AG09319 (cell line): ENCODE data around the gene APIP.

Experiments
- DNase-seq: peaks from one replicate; pipeline ENCODE4 v3.0.0-alpha.2; 2010; ENCODE audit warnings: low read depth; ENCODE audit errors: extremely low read depth
- TF ChIP-seq, protein P1 (sequence below): IDR thresholded peaks from 2 replicates; pipeline ENCODE4 v1.5.1; 2011; ENCODE audit warnings: low read depth, mild to moderate bottlenecking, inconsistent platforms, low read length, moderate library complexity

Gene APIP

DNA sequence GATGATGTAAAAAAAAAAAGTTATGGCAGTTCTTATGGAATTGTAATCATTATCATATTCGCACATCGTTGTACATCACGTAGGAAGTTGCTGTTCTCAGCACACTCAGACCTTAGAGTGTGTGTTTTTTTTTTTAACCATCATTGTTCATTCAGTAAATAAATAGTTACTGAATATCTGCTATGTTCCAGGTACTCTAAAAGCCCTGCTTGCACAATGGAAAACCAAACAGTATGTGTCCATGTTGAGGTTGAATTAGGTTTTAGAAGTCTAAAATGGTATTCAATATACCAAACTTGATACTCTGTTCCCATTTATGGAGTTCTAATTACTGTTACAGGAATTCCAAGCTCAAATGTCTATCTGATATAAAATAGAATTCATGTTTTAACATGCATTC lies 41.4 kb upstream of the APIP start:
- no peak for DNase-seq

DNA sequence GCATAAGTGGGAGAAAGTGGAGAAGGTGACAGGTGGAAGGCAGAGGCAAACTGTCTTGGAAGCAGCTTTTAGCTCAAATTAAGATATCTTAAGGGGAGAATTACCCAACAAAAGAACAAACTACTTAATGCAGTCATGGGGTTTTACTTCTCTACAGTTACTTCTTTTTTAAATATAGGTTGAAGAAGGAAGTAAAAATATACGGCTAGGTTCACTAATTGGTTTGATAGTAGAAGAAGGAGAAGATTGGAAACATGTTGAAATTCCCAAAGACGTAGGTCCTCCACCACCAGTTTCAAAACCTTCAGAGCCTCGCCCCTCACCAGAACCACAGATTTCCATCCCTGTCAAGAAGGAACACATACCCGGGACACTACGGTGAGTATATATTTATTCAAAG lies 41.0 kb upstream of the APIP start:
- TF ChIP-seq, protein P1, sequence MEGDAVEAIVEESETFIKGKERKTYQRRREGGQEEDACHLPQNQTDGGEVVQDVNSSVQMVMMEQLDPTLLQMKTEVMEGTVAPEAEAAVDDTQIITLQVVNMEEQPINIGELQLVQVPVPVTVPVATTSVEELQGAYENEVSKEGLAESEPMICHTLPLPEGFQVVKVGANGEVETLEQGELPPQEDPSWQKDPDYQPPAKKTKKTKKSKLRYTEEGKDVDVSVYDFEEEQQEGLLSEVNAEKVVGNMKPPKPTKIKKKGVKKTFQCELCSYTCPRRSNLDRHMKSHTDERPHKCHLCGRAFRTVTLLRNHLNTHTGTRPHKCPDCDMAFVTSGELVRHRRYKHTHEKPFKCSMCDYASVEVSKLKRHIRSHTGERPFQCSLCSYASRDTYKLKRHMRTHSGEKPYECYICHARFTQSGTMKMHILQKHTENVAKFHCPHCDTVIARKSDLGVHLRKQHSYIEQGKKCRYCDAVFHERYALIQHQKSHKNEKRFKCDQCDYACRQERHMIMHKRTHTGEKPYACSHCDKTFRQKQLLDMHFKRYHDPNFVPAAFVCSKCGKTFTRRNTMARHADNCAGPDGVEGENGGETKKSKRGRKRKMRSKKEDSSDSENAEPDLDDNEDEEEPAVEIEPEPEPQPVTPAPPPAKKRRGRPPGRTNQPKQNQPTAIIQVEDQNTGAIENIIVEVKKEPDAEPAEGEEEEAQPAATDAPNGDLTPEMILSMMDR: no peak
- no peak for DNase-seq

More for the DNA sequence above, 41.4 kb upstream of the APIP start:
- TF ChIP-seq, protein P1: no peak

DNA sequence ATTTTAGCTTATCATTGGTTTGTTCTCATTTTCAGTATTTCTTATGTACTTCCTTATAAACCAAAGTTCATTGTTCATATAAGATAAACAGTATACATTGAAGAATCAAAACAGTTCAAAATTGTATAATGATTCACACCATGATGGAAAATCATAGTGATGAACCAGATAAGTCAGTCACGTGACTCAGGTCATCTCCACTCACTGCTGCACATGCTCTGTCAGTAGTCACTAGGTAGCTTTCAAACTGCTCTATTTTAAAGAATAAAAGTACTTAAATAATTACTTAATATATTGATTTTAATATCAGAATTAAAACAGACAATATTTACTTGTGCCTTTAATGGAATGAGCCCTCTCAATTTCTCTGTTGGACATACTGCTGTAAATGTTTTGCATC lies 37.8 kb upstream of the APIP start:
- TF ChIP-seq, protein P1: no peak

DNA sequence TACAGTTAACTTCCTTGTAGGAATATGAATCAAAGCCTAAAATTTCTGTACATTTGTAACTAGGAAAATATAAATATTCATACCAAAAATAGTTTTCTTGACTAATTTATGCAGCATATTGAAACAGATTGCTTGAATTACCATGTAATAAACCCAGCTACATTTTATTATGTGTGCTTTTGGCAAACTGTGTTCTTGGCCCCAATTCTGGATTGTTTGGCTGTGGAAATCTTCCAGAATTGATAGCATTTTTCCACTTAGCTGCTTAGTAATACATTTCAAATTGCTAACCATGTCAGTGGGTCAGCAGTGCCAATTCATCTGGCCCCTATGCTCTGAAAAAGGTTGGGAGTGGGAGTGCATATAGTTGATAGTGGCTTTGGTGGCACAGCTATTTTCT lies 32.5 kb upstream of the APIP start:
- TF ChIP-seq, protein P1: no peak
- peak; percentile 31 for DNase-seq

More for the DNA sequence above, 37.8 kb upstream of the APIP start:
- no peak for DNase-seq

DNA sequence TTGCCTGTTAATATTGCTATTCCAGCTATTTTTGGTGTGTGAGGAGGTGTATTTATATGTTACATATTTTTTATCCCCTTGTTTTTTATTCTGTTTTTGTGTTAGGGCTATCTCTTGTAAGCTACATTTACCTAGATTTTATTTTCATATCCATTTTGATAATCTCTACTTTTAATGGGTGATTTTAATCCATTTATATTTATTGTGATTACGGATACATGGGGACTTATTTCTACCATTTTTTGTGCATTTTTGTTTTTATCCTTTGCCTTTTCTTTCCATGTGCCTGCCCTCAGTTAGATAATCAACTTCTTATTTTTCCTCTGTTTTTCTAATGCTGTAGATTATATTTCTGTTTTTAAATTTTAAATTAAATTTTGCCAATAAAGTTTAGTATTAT lies 28.5 kb upstream of the APIP start:
- DNase-seq: no peak
- TF ChIP-seq, protein P1: no peak

DNA sequence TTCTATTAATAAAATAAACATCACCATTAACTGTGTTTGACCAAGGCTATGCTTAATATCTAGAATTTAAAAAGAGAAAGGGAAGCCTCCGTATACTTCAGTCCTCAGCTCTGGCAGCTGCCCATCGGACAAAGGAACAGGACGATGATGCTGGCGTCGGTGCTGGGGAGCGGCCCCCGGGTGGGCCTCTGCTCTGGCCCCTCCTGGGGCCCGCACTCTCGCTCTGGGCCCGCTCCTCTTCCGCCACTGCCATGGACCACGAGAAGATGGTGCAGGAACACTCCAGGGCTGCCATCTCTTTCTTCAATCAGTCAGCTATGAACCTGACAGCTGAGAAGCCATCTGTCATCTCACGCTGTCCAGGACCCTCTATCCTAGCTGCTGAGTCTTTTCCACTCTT lies 25.5 kb upstream of the APIP start:
- no peak for DNase-seq
- TF ChIP-seq, protein P1: no peak

DNA sequence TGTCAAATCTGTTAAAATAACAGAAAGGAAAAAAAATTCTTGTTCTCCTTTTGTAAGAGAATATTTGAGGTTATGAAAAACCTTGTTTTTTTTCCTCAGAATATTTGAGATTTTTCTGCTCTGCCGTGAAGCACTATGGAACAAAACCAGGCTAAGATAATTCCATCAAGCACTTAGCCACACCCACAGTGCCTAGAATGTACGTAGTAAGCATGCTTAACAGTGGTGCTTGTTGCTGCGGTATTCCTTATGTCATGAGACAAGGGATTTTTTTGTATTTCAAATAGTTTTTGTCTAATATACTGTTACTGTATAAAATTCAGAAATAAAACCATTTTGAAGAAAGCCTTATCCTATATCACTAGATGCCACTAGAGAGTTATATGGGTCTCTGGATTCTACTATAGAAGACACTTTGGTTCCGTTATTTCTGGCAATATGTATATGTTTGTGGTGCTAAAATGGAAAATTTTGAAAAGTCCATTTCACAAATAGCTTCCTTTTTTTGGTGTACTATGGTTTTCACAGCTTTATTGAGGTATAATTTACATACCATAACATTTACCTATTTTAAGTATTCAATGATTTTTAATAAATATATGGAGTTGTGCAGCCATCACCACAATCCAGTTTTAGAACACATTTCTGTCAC lies 24.0 kb upstream of the APIP start:
- no peak for DNase-seq
- TF ChIP-seq, protein P1: no peak
